IMR-90 (cell line): Measurements from ENCODE around the gene DNM1. TPM values are rescaled to one million over a fixed set of nuclear protein-coding genes. Genes with fewer than 3 reads are reported as not detected.

Experiments
- ATAC-seq: fragments of 200-7000 bp; cut with Tn5 transposase; 2 replicates; pipeline ENCODE4 v1.9.1; 2020; ENCODE audit warnings: low read depth, mild to moderate bottlenecking, moderate library complexity
- BruUV-seq: library from RNA; stranded (reverse); fragments of 400-500 nt; replicated peaks from 2 replicates; lab custom pipeline; 2021; lab: Mats Ljungman, UMichigan
- CTCF ChIA-PET: fragments of 300-600 bp; formaldehyde crosslinking; extraction: SDS; loops from one replicate; lab custom pipeline; 2021; ENCODE audit warnings: antibody characterized with exemption; lab: Yijun Ruan, JAX
- POLR2A ChIA-PET: fragments of 300-600 bp; sonication (Branson Sonifier 250); formaldehyde crosslinking; loops from one replicate; lab custom pipeline; 2022; ENCODE audit warnings: antibody characterized with exemption; ENCODE audit not compliant: unreplicated experiment; lab: Charles Lee
- DNase-seq: peaks from one replicate; pipeline ENCODE4 v3.0.0; 2013
- H2AFZ ChIP-seq: replicated peaks from 2 replicates; pipeline ENCODE3; 2013; ENCODE audit warnings: low read length, mild to moderate bottlenecking; ENCODE audit not compliant: poor library complexity
- H2AK5ac ChIP-seq: 2 replicates; pipeline ENCODE4 v1.6.1; 2013; ENCODE audit warnings: low read depth, low read length, inconsistent platforms
- H2AK9ac ChIP-seq: replicated peaks from 2 replicates; pipeline ENCODE3; 2013; ENCODE audit warnings: mild to moderate bottlenecking, low read depth, low read length, moderate library complexity; ENCODE audit not compliant: poor library complexity
- H2BK120ac ChIP-seq: 2 replicates; pipeline ENCODE4 v1.6.1; 2013; ENCODE audit warnings: low read depth, low read length, inconsistent platforms
- H2BK15ac ChIP-seq: 3 replicates; pipeline ENCODE4 v1.6.1; 2013; ENCODE audit warnings: low read depth, low read length, inconsistent platforms
- H2BK20ac ChIP-seq: 2 replicates; pipeline ENCODE4 v1.6.1; 2013; ENCODE audit warnings: low read depth, mild to moderate bottlenecking, inconsistent platforms, low read length, moderate library complexity
- H2BK5ac ChIP-seq: 2 replicates; pipeline ENCODE4 v1.6.1; 2013; ENCODE audit warnings: mild to moderate bottlenecking, low read depth, low read length, inconsistent platforms; ENCODE audit not compliant: poor library complexity, severe bottlenecking
- H3K14ac ChIP-seq: replicated peaks from 2 replicates; pipeline ENCODE4 v1.6.1; 2013; ENCODE audit warnings: low read depth, low read length, inconsistent platforms
- H3K18ac ChIP-seq: 2 replicates; pipeline ENCODE4 v1.6.1; 2013; ENCODE audit warnings: low read depth, low read length, control low read depth
- H3K23ac ChIP-seq: 2 replicates; pipeline ENCODE4 v1.6.1; 2013; ENCODE audit warnings: low read depth, low read length, inconsistent platforms
- H3K27ac ChIP-seq: 2 replicates; pipeline ENCODE4 v1.5.1; 2013; ENCODE audit warnings: mild to moderate bottlenecking, control low read depth, low read length; ENCODE audit not compliant: insufficient read depth
- H3K27me3 ChIP-seq: 2 replicates; pipeline ENCODE4 v1.6.1; 2013; ENCODE audit warnings: low read length; ENCODE audit not compliant: control insufficient read depth, insufficient read depth
- H3K36me3 ChIP-seq: 2 replicates; pipeline ENCODE4 v1.6.1; 2013; ENCODE audit warnings: low read length, mixed read lengths; ENCODE audit not compliant: control insufficient read depth, insufficient read depth
- H3K4ac ChIP-seq: 2 replicates; pipeline ENCODE4 v1.6.1; 2013; ENCODE audit warnings: low read depth, low read length, inconsistent platforms
- H3K4me1 ChIP-seq: 2 replicates; pipeline ENCODE4 v1.6.1; 2013; ENCODE audit warnings: low read length, mixed read lengths; ENCODE audit not compliant: control insufficient read depth, insufficient read depth
- H3K4me2 ChIP-seq: 2 replicates; pipeline ENCODE4 v1.6.1; 2013; ENCODE audit warnings: low read depth, mild to moderate bottlenecking, control low read depth, low read length, moderate library complexity
- H3K4me3 ChIP-seq: 2 replicates; pipeline ENCODE4 v1.5.1; 2013; ENCODE audit warnings: low read depth, mild to moderate bottlenecking, control low read depth, low read length, moderate library complexity; ENCODE audit not compliant: insufficient read depth
- H3K56ac ChIP-seq: 2 replicates; pipeline ENCODE4 v1.6.1; 2013; ENCODE audit warnings: low read length, inconsistent platforms; ENCODE audit not compliant: insufficient read depth; ENCODE audit errors: extremely low read depth
- H3K79me1 ChIP-seq, 2 experiments: 2 replicates each; pipeline ENCODE4 v1.6.1; 2013; ENCODE audit warnings: low read length in 2 of 2, inconsistent platforms in 1 of 2, low read depth in 1 of 2
- H3K9ac ChIP-seq: 2 replicates; pipeline ENCODE4 v1.6.1; 2013; ENCODE audit warnings: low read depth, low read length, control low read depth
- H3K9me1 ChIP-seq: 2 replicates; pipeline ENCODE4 v1.6.1; 2013; ENCODE audit warnings: low read length, inconsistent platforms; ENCODE audit not compliant: insufficient read depth
- H3K9me3 ChIP-seq: 2 replicates; pipeline ENCODE4 v1.6.1; 2013; ENCODE audit warnings: low read length; ENCODE audit not compliant: control insufficient read depth, insufficient read depth
- H4K20me1 ChIP-seq: 2 replicates; pipeline ENCODE4 v1.6.1; 2013; ENCODE audit warnings: low read length, inconsistent platforms; ENCODE audit not compliant: insufficient read depth
- H4K5ac ChIP-seq: 2 replicates; pipeline ENCODE4 v1.6.1; 2013; ENCODE audit warnings: mild to moderate bottlenecking, low read depth, low read length, control low read depth
- H4K8ac ChIP-seq, 2 experiments: 2 replicates each; pipeline ENCODE4 v1.6.1; 2013; ENCODE audit warnings: low read depth in 2 of 2, low read length in 2 of 2, control low read depth in 1 of 2, inconsistent platforms in 1 of 2
- H4K91ac ChIP-seq: 2 replicates; pipeline ENCODE4 v1.6.1; 2013; ENCODE audit warnings: low read depth, low read length, inconsistent platforms; ENCODE audit not compliant: insufficient read depth
- BHLHE40 ChIP-seq: fragments of 150-350 bp; IDR thresholded peaks from 2 replicates; pipeline ENCODE4 v1.6.1; 2016; ENCODE audit warnings: mild to moderate bottlenecking, low read depth, low read length
- CEBPB ChIP-seq: IDR thresholded peaks from 2 replicates; pipeline ENCODE4 v1.6.1; 2012; ENCODE audit warnings: low read depth, low read length, improper control_type of control experiment
- CHD1 ChIP-seq: IDR thresholded peaks from 2 replicates; pipeline ENCODE4 v1.6.1; 2012; ENCODE audit warnings: low read depth, low read length, improper control_type of control experiment
- CTCF ChIP-seq: conservative IDR thresholded peaks from 2 replicates; pipeline ENCODE4 v1.5.1; 2012; ENCODE audit warnings: mild to moderate bottlenecking, low read depth, low read length, improper control_type of control experiment
- ELK1 ChIP-seq: fragments of 150-350 bp; IDR thresholded peaks from 2 replicates; pipeline ENCODE4 v1.6.1; 2016; ENCODE audit warnings: low read depth, mild to moderate bottlenecking, low read length, moderate library complexity, borderline replicate concordance
- FOS ChIP-seq: fragments of 150-350 bp; IDR thresholded peaks from 2 replicates; pipeline ENCODE4 v1.6.1; 2016; ENCODE audit warnings: low read depth, low read length
- MAFK ChIP-seq: IDR thresholded peaks from 2 replicates; pipeline ENCODE4 v1.6.1; 2012; ENCODE audit warnings: low read depth, low read length, improper control_type of control experiment
- MAZ ChIP-seq: IDR thresholded peaks from 2 replicates; pipeline ENCODE4 v1.6.1; 2012; ENCODE audit warnings: low read depth, mild to moderate bottlenecking, low read length, improper control_type of control experiment, moderate library complexity, borderline replicate concordance
- MXI1 ChIP-seq: IDR thresholded peaks from 2 replicates; pipeline ENCODE4 v1.6.1; 2012; ENCODE audit warnings: low read depth, mild to moderate bottlenecking, low read length, moderate library complexity, borderline replicate concordance
- NFE2L2 ChIP-seq: fragments of 150-350 bp; IDR thresholded peaks from 2 replicates; pipeline ENCODE4 v1.6.1; 2016; ENCODE audit warnings: low read depth, mild to moderate bottlenecking, low read length
- POLR2A ChIP-seq: IDR thresholded peaks from 2 replicates; pipeline ENCODE4 v1.6.1; 2012; ENCODE audit warnings: mild to moderate bottlenecking, low read depth, low read length
- RAD21 ChIP-seq: IDR thresholded peaks from 2 replicates; pipeline ENCODE4 v1.6.1; 2012; ENCODE audit warnings: low read length, improper control_type of control experiment
- RCOR1 ChIP-seq: IDR thresholded peaks from 2 replicates; pipeline ENCODE4 v1.6.1; 2012; ENCODE audit warnings: mild to moderate bottlenecking, low read length, improper control_type of control experiment; ENCODE audit not compliant: insufficient replicate concordance
- RFX5 ChIP-seq: IDR thresholded peaks from 2 replicates; pipeline ENCODE4 v1.8.0; 2012; ENCODE audit warnings: low read depth, mild to moderate bottlenecking, low read length, moderate library complexity
- SMC3 ChIP-seq: fragments of 150-350 bp; IDR thresholded peaks from 2 replicates; pipeline ENCODE4 v1.6.1; 2016; ENCODE audit warnings: low read depth, mild to moderate bottlenecking, antibody characterized with exemption, low read length, moderate library complexity
- USF2 ChIP-seq: fragments of 150-350 bp; IDR thresholded peaks from 2 replicates; pipeline ENCODE4 v1.6.1; 2017; ENCODE audit warnings: mild to moderate bottlenecking, antibody characterized with exemption, low read length, low read depth
- WGBS, 2 experiments: methylation state at CpG; one replicate each; pipeline versions ENCODE4 v1.1.5 to v1.1.7; 2013; ENCODE audit warnings: missing lambda C conversion rate in 2 of 2; ENCODE audit not compliant: insufficient read length in 1 of 2; ENCODE audit errors: extremely low coverage in 2 of 2; 5-methylcytosine and 5-hydroxymethylcytosine counted together
- dilution Hi-C: fragments of 300-500 bp; cut with HindIII; formaldehyde crosslinking; loops from one replicate; pipeline ENCODE4 v1.14.3; 2018; ENCODE audit warnings: low sequenced_read_pairs; ENCODE audit not compliant: unreplicated experiment
- in situ Hi-C: fragments of 300-500 bp; cut with MboI; formaldehyde crosslinking; loops from 3 replicates; pipeline ENCODE4 v1.14.3; 2019; ENCODE audit warnings: low sequenced_read_pairs, inconsistent platforms, mixed read lengths
- intact Hi-C: fragments of 100-400 bp; cut with micrococcal nuclease; formaldehyde crosslinking; loops from 2 replicates; pipeline ENCODE4 v1.10.0; 2022
- polyA plus RNA-seq, 3 experiments: library from polyadenylated mRNA; depleted of rRNA; stranded (reverse); fragments of >200 nt; gene quantifications; 2 replicates each; pipeline ENCODE4 v1.2.3, GENCODE V29; 2012; ENCODE audit warnings: low replicate concordance in 1 of 3
- total RNA-seq: library from RNA; depleted of rRNA; stranded (reverse); fragments of >200 nt; gene quantifications from 2 replicates; pipeline ENCODE4 v1.2.3, GENCODE V29; 2012

DNM1 gene
- total and polyA plus RNA-seq, 2 of the 4 experiments (the other 2 are of a cell fraction): 13.6 to 17.7 TPM

GRCh38 chr9:128174062-128174461 is 29.1 kb upstream of the DNM1 start:
- Histone ChIP-seq H3K27me3 (no peaks in the 10 kb centered on the region), H3K9me1 (peaks cover 23% of the 10 kb centered on the region), H3K56ac (no peak overlapping the region), H3K4me2 (no peak overlapping the region), H2AK5ac (peak overlapping the region; percentile 70; the same call in 1 of the 2 replicates), H4K5ac (no peak overlapping the region), H3K36me3 (peaks cover 44% of the 10 kb centered on the region), H2AK9ac (peak overlapping the region; percentile 23), H3K4me1 (peaks cover 14% of the 10 kb centered on the region), H3K79me1 (peaks cover 6 to 42% of the 10 kb centered on the region in 2 experiments; a peak in 3 of 4 replicates), H3K4ac (no peak overlapping the region; the same call in 1 of the 2 replicates), H2BK5ac (peak overlapping the region; percentile 41), H3K23ac (no peak overlapping the region), H2BK20ac (no peak overlapping the region), H3K9me3 (peaks cover 4% of the 10 kb centered on the region), H3K9ac (no peak overlapping the region), H4K91ac (no peak overlapping the region; the same call in 1 of the 2 replicates), H4K8ac (peak overlapping the region in 1 of 2 experiments; percentile 27; a peak in 1 of 4 replicates), H3K4me3 (no peak overlapping the region), H4K20me1 (peaks cover 7% of the 10 kb centered on the region; the same call in 1 of the 2 replicates), H2BK120ac (no peak overlapping the region), H3K14ac (0 out of 2 replicates have a peak overlapping the region, but pooled peaks have one; percentile 35), H3K18ac (no peak overlapping the region), H2BK15ac (no peak overlapping the region), H2AFZ (no peak overlapping the region), H3K27ac (no peak overlapping the region)
- no TSS peak for BruUV-seq
- CTCF ChIA-PET: no interaction called here
- intact Hi-C loops: no loop called here
- POLR2A ChIA-PET: interaction anchor here (0.9 kb wide), 1 partner anchor 17 kb away, joined by 4 read pairs; no protein-coding TSS in a partner anchor
- in situ Hi-C loops: no loop called here
- dilution Hi-C loops: no loop called here
- ATAC-seq (no peak), DNase-seq (no peak)
- 100% methylated on average over 1 of the region's 4 CpGs; no CpG with 5 or more reads in 1 of the 2 experiments for WGBS, 2 experiments
- TF ChIP-seq SMC3 (no peak), MAFK (no peak), CTCF (no peak), BHLHE40 (no peak), ELK1 (no peak), NFE2L2 (no peak), FOS (no peak), MAZ (no peak), CEBPB (no peak), RFX5 (no peak), POLR2A (no peak), RAD21 (no peak), CHD1 (no peak), MXI1 (no peak), USF2 (no peak), RCOR1 (no peak)
